IPS-20b (cell line): Measurements from ENCODE around the gene LPGAT1.

ENCODE experiments used
- H3K27ac ChIP-seq: one replicate; pipeline ENCODE4 v1.5.1; 2013; ENCODE audit warnings: low read length
- H3K27me3 ChIP-seq: 2 replicates; pipeline ENCODE4 v1.6.1; 2013; ENCODE audit warnings: mild to moderate bottlenecking, low read length, inconsistent platforms; ENCODE audit not compliant: insufficient read depth
- H3K36me3 ChIP-seq: 2 replicates; pipeline ENCODE4 v1.6.1; 2013; ENCODE audit warnings: low read depth, mild to moderate bottlenecking, inconsistent platforms, low read length, moderate library complexity; ENCODE audit not compliant: insufficient read depth
- H3K4me1 ChIP-seq: 2 replicates; pipeline ENCODE4 v1.6.1; 2013; ENCODE audit warnings: mild to moderate bottlenecking, control low read depth, inconsistent platforms, low read length, moderate library complexity; ENCODE audit not compliant: insufficient read depth
- H3K4me3 ChIP-seq: 2 replicates; pipeline ENCODE4 v1.5.1; 2013; ENCODE audit warnings: mild to moderate bottlenecking, low read length, inconsistent platforms
- H3K9ac ChIP-seq: 2 replicates; pipeline ENCODE4 v1.6.1; 2013; ENCODE audit warnings: low read depth, mild to moderate bottlenecking, inconsistent platforms, low read length, moderate library complexity
- H3K9me3 ChIP-seq: 2 replicates; pipeline ENCODE4 v1.6.1; 2013; ENCODE audit warnings: mild to moderate bottlenecking, low read depth, low read length, inconsistent platforms; ENCODE audit not compliant: insufficient read depth

The LPGAT1 gene

GRCh38 chr1:211738691-211739301, 91.8 kb downstream of the LPGAT1 start:
- H3K36me3 ChIP-seq, result no peaks in the 10 kb centered on the region
- peaks cover 7% of the 10 kb centered on the region for H3K4me1 ChIP-seq
- no peak overlapping the region for H3K27ac ChIP-seq
- H3K4me3 ChIP-seq, result no peak overlapping the region
- H3K9ac ChIP-seq, result no peak overlapping the region
- no peaks in the 10 kb centered on the region for H3K9me3 ChIP-seq
- H3K27me3 ChIP-seq, result no peaks in the 10 kb centered on the region

- Histone ChIP-seq H3K27me3 (no peaks in the 10 kb centered on the region), H3K9ac (no peak overlapping the region), H3K4me1 (peaks cover 7% of the 10 kb centered on the region), H3K36me3 (no peaks in the 10 kb centered on the region), H3K9me3 (no peaks in the 10 kb centered on the region), H3K4me3 (no peak overlapping the region), H3K27ac (no peak overlapping the region)
Measured at GRCh38 chr1:211738096-211738690, 92.4 kb downstream of the LPGAT1 start.

GRCh38 chr1:211737115-211738035, 93.2 kb downstream of the LPGAT1 start:
- H3K27ac ChIP-seq, result no peak overlapping the region
- no peaks in the 10 kb centered on the region for H3K27me3 ChIP-seq
- no peak overlapping the region for H3K4me3 ChIP-seq
- H3K4me1 ChIP-seq, result peaks cover 7% of the 10 kb centered on the region
- no peaks in the 10 kb centered on the region for H3K36me3 ChIP-seq
- H3K9ac ChIP-seq, result no peak overlapping the region
- H3K9me3 ChIP-seq, result no peaks in the 10 kb centered on the region

GRCh38 chr1:211736351-211736915, 94.1 kb downstream of the LPGAT1 start:
- Histone ChIP-seq H3K4me3 (no peak overlapping the region), H3K27ac (no peak overlapping the region), H3K9me3 (no peaks in the 10 kb centered on the region), H3K36me3 (no peaks in the 10 kb centered on the region), H3K4me1 (peaks cover 7% of the 10 kb centered on the region), H3K27me3 (no peaks in the 10 kb centered on the region), H3K9ac (no peak overlapping the region)

- no peaks in the 10 kb centered on the region for H3K27me3 ChIP-seq
- no peaks in the 10 kb centered on the region for H3K9me3 ChIP-seq
- no peaks in the 10 kb centered on the region for H3K36me3 ChIP-seq
- no peak overlapping the region for H3K9ac ChIP-seq
- H3K4me3 ChIP-seq, result no peak overlapping the region
- H3K4me1 ChIP-seq, result peaks cover 7% of the 10 kb centered on the region
- H3K27ac ChIP-seq, result no peak overlapping the region
Measured at GRCh38 chr1:211735208-211736170, 95.1 kb downstream of the LPGAT1 start.

- Histone ChIP-seq H3K4me1 (peaks cover 7% of the 10 kb centered on the region), H3K9me3 (no peaks in the 10 kb centered on the region), H3K9ac (no peak overlapping the region), H3K27me3 (no peaks in the 10 kb centered on the region), H3K36me3 (no peaks in the 10 kb centered on the region), H3K4me3 (no peak overlapping the region), H3K27ac (no peak overlapping the region)
Measured at GRCh38 chr1:211734791-211735190, 95.8 kb downstream of the LPGAT1 start.

GRCh38 chr1:211734359-211734758, 96.2 kb downstream of the LPGAT1 start:
- no peak overlapping the region for H3K9ac ChIP-seq
- no peak overlapping the region for H3K4me3 ChIP-seq
- no peaks in the 10 kb centered on the region for H3K9me3 ChIP-seq
- H3K27me3 ChIP-seq, result no peaks in the 10 kb centered on the region
- no peak overlapping the region for H3K27ac ChIP-seq
- H3K4me1 ChIP-seq, result peaks cover 7% of the 10 kb centered on the region
- no peaks in the 10 kb centered on the region for H3K36me3 ChIP-seq

GRCh38 chr1:211732293-211732980, 98.1 kb downstream of the LPGAT1 start:
- Histone ChIP-seq H3K36me3 (no peaks in the 10 kb centered on the region), H3K4me1 (no peaks in the 10 kb centered on the region), H3K9ac (no peak overlapping the region), H3K27me3 (no peaks in the 10 kb centered on the region), H3K9me3 (no peaks in the 10 kb centered on the region), H3K4me3 (no peak overlapping the region), H3K27ac (no peak overlapping the region)

GRCh38 chr1:211731456-211732292, 98.9 kb downstream of the LPGAT1 start:
- Histone ChIP-seq H3K27ac (no peak overlapping the region), H3K9ac (no peak overlapping the region), H3K9me3 (no peaks in the 10 kb centered on the region), H3K27me3 (no peaks in the 10 kb centered on the region), H3K4me1 (no peaks in the 10 kb centered on the region), H3K4me3 (no peak overlapping the region), H3K36me3 (no peaks in the 10 kb centered on the region)

- Histone ChIP-seq H3K27me3 (no peaks in the 10 kb centered on the region), H3K36me3 (no peaks in the 10 kb centered on the region), H3K4me1 (no peaks in the 10 kb centered on the region), H3K4me3 (no peak overlapping the region), H3K9me3 (no peaks in the 10 kb centered on the region), H3K9ac (no peak overlapping the region), H3K27ac (no peak overlapping the region)
Measured at GRCh38 chr1:211730347-211730746, 100.2 kb downstream of the LPGAT1 start.
